Osteoblast (primary cell): ENCODE results near the gene USP21. TPM values are rescaled to one million over a fixed set of nuclear protein-coding genes. Genes with fewer than 3 reads are reported as not detected.

Experiments used
- DNase-seq: peaks from one replicate; pipeline ENCODE4 v3.0.0; 2011; ENCODE audit warnings: low spot score, mixed read lengths; ENCODE audit not compliant: insufficient read length; ENCODE audit errors: missing footprints
- H2AFZ ChIP-seq: 2 replicates; pipeline ENCODE4 v1.6.0; 2011; ENCODE audit warnings: mild to moderate bottlenecking, low read length
- H3K27ac ChIP-seq: 2 replicates; pipeline ENCODE4 v1.5.1; 2011; ENCODE audit warnings: mild to moderate bottlenecking, low read depth, low read length, moderate library complexity
- H3K27me3 ChIP-seq: 2 replicates; pipeline ENCODE4 v1.6.0; 2012; ENCODE audit warnings: mild to moderate bottlenecking, control low read depth, inconsistent platforms, low read length, moderate library complexity; ENCODE audit not compliant: insufficient read depth
- H3K36me3 ChIP-seq: 2 replicates; pipeline ENCODE4 v1.5.1; 2011; ENCODE audit warnings: mild to moderate bottlenecking, low read length, control low read depth, moderate library complexity; ENCODE audit not compliant: insufficient read depth
- H3K4me1 ChIP-seq: 2 replicates; pipeline ENCODE4 v1.5.1; 2011; ENCODE audit warnings: mild to moderate bottlenecking, low read length, control low read depth, moderate library complexity; ENCODE audit not compliant: insufficient read depth
- H3K4me2 ChIP-seq: 2 replicates; pipeline ENCODE4 v1.6.0; 2011; ENCODE audit warnings: mild to moderate bottlenecking, low read length; ENCODE audit not compliant: insufficient read depth
- H3K4me3 ChIP-seq: fragments of 200-600 bp; sonication (generic); 3 replicates; pipeline ENCODE4 v1.5.1; 2012; ENCODE audit warnings: mild to moderate bottlenecking, low read length, inconsistent platforms; ENCODE audit not compliant: insufficient read depth
- H3K79me2 ChIP-seq: 2 replicates; pipeline ENCODE4 v1.6.0; 2012; ENCODE audit warnings: mild to moderate bottlenecking, low read length, control low read depth, inconsistent platforms; ENCODE audit not compliant: insufficient read depth
- H3K9me3 ChIP-seq: 2 replicates; pipeline ENCODE4 v1.5.1; 2011; ENCODE audit warnings: low read depth, low read length, control low read depth
- H4K20me1 ChIP-seq: 2 replicates; pipeline ENCODE4 v1.6.0; 2012; ENCODE audit warnings: mild to moderate bottlenecking, low read length, control low read depth; ENCODE audit not compliant: insufficient read depth
- CTCF ChIP-seq: IDR thresholded peaks from 2 replicates; pipeline ENCODE4 v1.5.1; 2011; ENCODE audit warnings: mild to moderate bottlenecking, low read depth, low read length, moderate library complexity; ENCODE audit errors: extremely low read depth
- total RNA-seq: library from RNA; depleted of rRNA; stranded (reverse); fragments of >200 nt; gene quantifications from 2 replicates; pipeline ENCODE4 v1.2.3, GENCODE V29; 2012

The USP21 gene
- total RNA-seq, 1 donor: 8.0 TPM

- H3K27me3 ChIP-seq: no peaks in the 10 kb centered on the region
- peaks cover 10% of the 10 kb centered on the region for H3K36me3 ChIP-seq
- no peak for TF ChIP-seq CTCF
- H3K27ac ChIP-seq: peak overlapping the region; percentile 91
- peaks cover 58% of the 10 kb centered on the region for H3K4me1 ChIP-seq
- peak overlapping the region; percentile 66 for H3K4me3 ChIP-seq
- no peak for DNase-seq
- H3K4me2 ChIP-seq: peak overlapping the region; percentile 72
- H3K9me3 ChIP-seq: no peaks in the 10 kb centered on the region
- no peaks in the 10 kb centered on the region for H4K20me1 ChIP-seq
- peaks cover 36% of the 10 kb centered on the region for H3K79me2 ChIP-seq
- peak overlapping the region; percentile 88 for H2AFZ ChIP-seq
Measured at GRCh38 chr1:161199506-161200139, 40.3 kb downstream of the USP21 start.

GRCh38 chr1:161200421-161200991 is 41.2 kb downstream of the USP21 start:
- Histone ChIP-seq H3K4me3 (no peak overlapping the region), H3K4me1 (peaks cover 58% of the 10 kb centered on the region), H2AFZ (peak overlapping the region; percentile 32), H3K9me3 (no peaks in the 10 kb centered on the region), H3K36me3 (peaks cover 10% of the 10 kb centered on the region), H3K27me3 (no peaks in the 10 kb centered on the region), H3K79me2 (peaks cover 42% of the 10 kb centered on the region), H3K27ac (peak overlapping the region; percentile 94), H4K20me1 (no peaks in the 10 kb centered on the region), H3K4me2 (no peak overlapping the region)
- TF ChIP-seq CTCF: no peak
- DNase-seq: no peak

GRCh38 chr1:161200992-161201835 is 41.9 kb downstream of the USP21 start:
- peaks cover 58% of the 10 kb centered on the region for H3K4me1 ChIP-seq

More at GRCh38 chr1:161200992-161201835, 41.9 kb downstream of the USP21 start:
- no peak for TF ChIP-seq CTCF
- peak overlapping the region; percentile 97 for H3K4me3 ChIP-seq
- H3K27ac ChIP-seq: peak overlapping the region; percentile 94
- H3K79me2 ChIP-seq: peaks cover 45% of the 10 kb centered on the region
- H3K27me3 ChIP-seq: no peaks in the 10 kb centered on the region
- peak overlapping the region; percentile 89 for H3K4me2 ChIP-seq
- H3K9me3 ChIP-seq: no peaks in the 10 kb centered on the region
- no peaks in the 10 kb centered on the region for H4K20me1 ChIP-seq
- H2AFZ ChIP-seq: peak overlapping the region; percentile 92
- peak; percentile 83 for DNase-seq
- peaks cover 11% of the 10 kb centered on the region for H3K36me3 ChIP-seq
